Epithelial cell of proximal tubule (primary cell): Measurements from ENCODE around the gene NEK5. TPM values are rescaled to one million over a fixed set of nuclear protein-coding genes. Genes with fewer than 3 reads are reported as not detected.
A peak's percentile ranks its signal among the peaks of the same experiment; 100 is the strongest.

Source experiments
- DNase-seq: peaks from one replicate; pipeline ENCODE4 v3.0.0-alpha.2; 2011; ENCODE audit warnings: low read depth
- H3K4me3 ChIP-seq: 2 replicates; pipeline ENCODE4 v1.5.1; 2011; ENCODE audit warnings: low read depth, mild to moderate bottlenecking, low read length
- CTCF ChIP-seq: conservative IDR thresholded peaks from 2 replicates; pipeline ENCODE4 v1.5.1; 2012; ENCODE audit warnings: low read depth, mild to moderate bottlenecking, low read length
- total RNA-seq: library from RNA; depleted of rRNA; stranded (reverse); fragments of >200 nt; gene quantifications from 2 replicates; pipeline ENCODE4 v1.2.3, GENCODE V29; 2015

NEK5 gene
- total RNA-seq, 1 donor from 2014 or later: not detected

- H3K4me3 ChIP-seq: no peak overlapping the region
- DNase-seq: no peak
- no peak for TF ChIP-seq CTCF
These were observed 103.2 kb downstream of the NEK5 start for GRCh38 chr13:52025475-52026245.

DNA sequence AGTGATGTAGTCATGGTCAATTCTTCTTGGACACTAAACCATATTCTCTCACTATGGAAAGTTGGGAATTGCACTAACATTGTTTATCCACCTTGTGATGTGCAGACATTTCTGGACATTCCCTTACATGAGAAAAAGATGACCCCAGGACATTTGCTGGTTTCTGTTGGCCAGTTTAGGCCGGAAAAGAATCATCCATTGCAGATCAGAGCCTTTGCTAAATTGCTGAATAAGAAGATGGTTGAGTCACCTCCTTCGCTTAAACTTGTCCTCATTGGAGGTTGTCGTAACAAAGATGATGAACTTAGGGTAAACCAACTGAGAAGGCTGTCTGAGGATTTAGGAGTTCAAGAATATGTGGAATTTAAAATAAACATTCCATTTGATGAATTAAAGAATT is 104.4 kb downstream of the NEK5 start, which contains the start of gene UTP14C:
Gene UTP14C (plus strand): TSS at position 211 of the 400 bp plus-strand sequence. CDS start 4,114 bp downstream, outside the sequence.
- TF ChIP-seq CTCF: no peak
- no peak within 1 kb of the TSS for H3K4me3 ChIP-seq
- no peak for DNase-seq

- DNase-seq: no peak
- H3K4me3 ChIP-seq: no peak overlapping the region
- no peak for TF ChIP-seq CTCF
These were observed 106.5 kb downstream of the NEK5 start for GRCh38 chr13:52022356-52022755.

- TF ChIP-seq CTCF: no peak
These were observed 108.7 kb downstream of the NEK5 start for GRCh38 chr13:52020191-52020590.

DNA sequence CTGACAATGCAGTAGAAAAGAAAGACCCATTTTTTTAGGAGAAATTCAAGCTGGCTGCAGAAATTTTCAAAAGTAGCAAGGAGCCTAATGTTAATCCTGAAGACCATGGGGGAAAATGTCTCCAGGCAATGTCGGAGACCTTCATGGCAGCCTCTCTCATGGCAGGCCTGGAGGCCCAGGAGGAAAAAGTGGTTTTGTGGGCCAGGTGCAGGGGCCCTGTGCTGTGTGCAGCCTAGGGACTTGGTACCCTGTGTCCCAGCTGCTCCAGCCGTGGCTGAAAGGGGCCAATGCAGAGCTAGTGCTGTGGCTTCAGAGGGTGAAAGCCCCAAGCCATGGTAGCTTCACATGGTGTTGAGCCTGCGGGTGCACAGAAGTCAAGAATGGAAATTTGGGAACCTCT is 112.6 kb downstream of the NEK5 start:
- H3K4me3 ChIP-seq: no peak overlapping the region
- no peak for TF ChIP-seq CTCF
- DNase-seq: no peak

More at GRCh38 chr13:52020191-52020590, 108.7 kb downstream of the NEK5 start:
- no peak for DNase-seq
- no peak overlapping the region for H3K4me3 ChIP-seq

DNA sequence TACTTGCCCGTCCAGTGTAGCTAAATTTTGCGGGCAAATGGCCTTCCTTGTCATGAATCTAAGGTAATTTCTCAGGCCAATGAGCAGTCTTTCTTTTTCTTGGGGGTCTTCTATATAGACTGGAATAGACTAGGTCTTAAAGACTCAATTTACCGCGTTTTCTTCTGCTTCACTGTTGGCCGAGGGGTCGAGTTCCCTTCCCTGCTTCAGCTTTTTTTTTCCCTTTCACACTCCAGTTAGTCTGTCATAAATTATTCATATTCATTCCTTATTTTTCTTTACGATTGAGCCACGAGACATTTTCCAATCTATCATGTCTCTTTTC is 116.4 kb downstream of the NEK5 start:
- no peak for DNase-seq
- H3K4me3 ChIP-seq: peak overlapping the region; percentile 93
- no peak for TF ChIP-seq CTCF
